ENCODE results near the gene LRIT2. TPM values are rescaled to one million over a fixed set of nuclear protein-coding genes. Genes with fewer than 3 reads are reported as not detected.
"Not testable (repeated sequence)": the region's sequence is repeated elsewhere in the genome, so short reads cannot be mapped to it uniquely, and the experiment has no call there.

The LRIT2 gene
- total RNA-seq, 2 donors from 2014 or later: not detected

GRCh38 chr10:84180386-84180785 is 45.0 kb downstream of the LRIT2 start:
- H3K4me3 Mint-ChIP-seq; H3K27ac Mint-ChIP-seq; H3K9me3 Mint-ChIP-seq; DNase-seq; ATAC-seq (replicated peaks in 1 of 2); H3K36me3 Mint-ChIP-seq (ENCODE audit: insufficient read depth in 2 of 2); H3K4me1 Mint-ChIP-seq (ENCODE audit: low read depth); H3K27me3 Mint-ChIP-seq (ENCODE audit: low read depth): not testable (repeated sequence)

GRCh38 chr10:84179059-84179710 is 46.2 kb downstream of the LRIT2 start:
- H3K9me3 Mint-ChIP-seq: no peaks in the 10 kb centered on the region
- H3K36me3 Mint-ChIP-seq (ENCODE audit: insufficient read depth in 2 of 2): no peaks in the 10 kb centered on the region
- peaks cover 6% of the 10 kb centered on the region for H3K4me1 Mint-ChIP-seq (ENCODE audit: low read depth)
- ATAC-seq (replicated peaks in 1 of 2): peak; percentile 64 to 65
- H3K27ac Mint-ChIP-seq: no peak overlapping the region
- DNase-seq: no peak
- no peak overlapping the region for H3K4me3 Mint-ChIP-seq
- no peaks in the 10 kb centered on the region for H3K27me3 Mint-ChIP-seq (ENCODE audit: low read depth)

- ATAC-seq (replicated peaks in 1 of 2): no peak
- H3K4me1 Mint-ChIP-seq (ENCODE audit: low read depth): peaks cover 7% of the 10 kb centered on the region
Measured at GRCh38 chr10:84178160-84178609, 47.2 kb downstream of the LRIT2 start.

GRCh38 chr10:84177541-84178141 is 47.7 kb downstream of the LRIT2 start:
- ATAC-seq (replicated peaks in 1 of 2) (peak; percentile 58 to 77), DNase-seq (peak; percentile 23 to 30)
- H3K4me3 Mint-ChIP-seq: no peak overlapping the region
- peaks cover 12% of the 10 kb centered on the region for H3K4me1 Mint-ChIP-seq (ENCODE audit: low read depth)
- no peaks in the 10 kb centered on the region for H3K9me3 Mint-ChIP-seq
- no peak overlapping the region for H3K27ac Mint-ChIP-seq
- no peaks in the 10 kb centered on the region for H3K27me3 Mint-ChIP-seq (ENCODE audit: low read depth)
- H3K36me3 Mint-ChIP-seq (ENCODE audit: insufficient read depth in 2 of 2): no peaks in the 10 kb centered on the region

More at GRCh38 chr10:84178160-84178609, 47.2 kb downstream of the LRIT2 start:
- Mint-ChIP-seq H3K9me3 (no peaks in the 10 kb centered on the region), H3K27me3 (ENCODE audit: low read depth) (no peaks in the 10 kb centered on the region), H3K27ac (no peak overlapping the region), H3K4me3 (no peak overlapping the region), H3K36me3 (ENCODE audit: insufficient read depth in 2 of 2) (no peaks in the 10 kb centered on the region)
- DNase-seq: no peak

GRCh38 chr10:84176836-84177474 is 48.4 kb downstream of the LRIT2 start:
- H3K4me1 Mint-ChIP-seq (ENCODE audit: low read depth): peaks cover 12% of the 10 kb centered on the region
- ATAC-seq (replicated peaks in 1 of 2) (peak in 1 of 2 donors; percentile 3), DNase-seq (no peak)
- no peak overlapping the region for H3K27ac Mint-ChIP-seq
- no peaks in the 10 kb centered on the region for H3K9me3 Mint-ChIP-seq
- H3K36me3 Mint-ChIP-seq (ENCODE audit: insufficient read depth in 2 of 2): no peaks in the 10 kb centered on the region
- no peaks in the 10 kb centered on the region for H3K27me3 Mint-ChIP-seq (ENCODE audit: low read depth)
- no peak overlapping the region for H3K4me3 Mint-ChIP-seq

- no peak overlapping the region for H3K27ac Mint-ChIP-seq
- no peak for DNase-seq
- H3K9me3 Mint-ChIP-seq: no peaks in the 10 kb centered on the region
- no peak overlapping the region for H3K4me3 Mint-ChIP-seq
- peaks cover 12% of the 10 kb centered on the region for H3K4me1 Mint-ChIP-seq (ENCODE audit: low read depth)
- H3K36me3 Mint-ChIP-seq (ENCODE audit: insufficient read depth in 2 of 2): no peaks in the 10 kb centered on the region
- H3K27me3 Mint-ChIP-seq (ENCODE audit: low read depth): no peaks in the 10 kb centered on the region
- ATAC-seq (replicated peaks in 1 of 2): no peak
Measured at GRCh38 chr10:84176351-84176750, 49.0 kb downstream of the LRIT2 start.

GRCh38 chr10:84175436-84175835 is 49.9 kb downstream of the LRIT2 start:
- H3K9me3 Mint-ChIP-seq: no peaks in the 10 kb centered on the region
- H3K4me3 Mint-ChIP-seq: no peak overlapping the region
- ATAC-seq (replicated peaks in 1 of 2) (no peak), DNase-seq (no peak)
- no peak overlapping the region for H3K27ac Mint-ChIP-seq
- H3K27me3 Mint-ChIP-seq (ENCODE audit: low read depth): no peaks in the 10 kb centered on the region
- no peaks in the 10 kb centered on the region for H3K36me3 Mint-ChIP-seq (ENCODE audit: insufficient read depth in 2 of 2)
- peaks cover 12% of the 10 kb centered on the region for H3K4me1 Mint-ChIP-seq (ENCODE audit: low read depth)

GRCh38 chr10:84173501-84173929 is 51.8 kb downstream of the LRIT2 start, which contains the start of gene GPR15LG:
Gene GPR15LG (plus strand): TSS chr10:84173801. CDS start chr10:84173852, 51 bp downstream.
- no peaks in the 10 kb centered on the region for H3K36me3 Mint-ChIP-seq (ENCODE audit: insufficient read depth in 2 of 2)
- DNase-seq: no peak
- no peak within 1 kb of the TSS for H3K27ac Mint-ChIP-seq
- ATAC-seq (replicated peaks in 1 of 2): no peak
- H3K9me3 Mint-ChIP-seq: no peaks in the 10 kb centered on the region
- H3K4me3 Mint-ChIP-seq: no peak within 1 kb of the TSS
- H3K27me3 Mint-ChIP-seq (ENCODE audit: low read depth): no peaks in the 10 kb centered on the region
- peaks cover 12% of the 10 kb centered on the region for H3K4me1 Mint-ChIP-seq (ENCODE audit: low read depth)

GRCh38 chr10:84172467-84173356 is 52.6 kb downstream of the LRIT2 start:
- Mint-ChIP-seq H3K27ac (no peak overlapping the region), H3K27me3 (ENCODE audit: low read depth) (no peaks in the 10 kb centered on the region), H3K4me3 (no peak overlapping the region), H3K9me3 (no peaks in the 10 kb centered on the region), H3K4me1 (ENCODE audit: low read depth) (peaks cover 12% of the 10 kb centered on the region), H3K36me3 (ENCODE audit: insufficient read depth in 2 of 2) (no peaks in the 10 kb centered on the region)
- ATAC-seq (replicated peaks in 1 of 2): no peak
- no peak for DNase-seq

- not testable (repeated sequence) for H3K9me3 Mint-ChIP-seq; ATAC-seq (replicated peaks in 1 of 2); H3K27ac Mint-ChIP-seq; H3K27me3 Mint-ChIP-seq (ENCODE audit: low read depth); H3K36me3 Mint-ChIP-seq (ENCODE audit: insufficient read depth in 2 of 2); H3K4me3 Mint-ChIP-seq; DNase-seq
- H3K4me1 Mint-ChIP-seq (ENCODE audit: low read depth): peaks cover 11% of the 10 kb centered on the region
Measured at GRCh38 chr10:84171700-84172466, 53.5 kb downstream of the LRIT2 start.

- H3K36me3 Mint-ChIP-seq (ENCODE audit: insufficient read depth in 2 of 2); H3K9me3 Mint-ChIP-seq; H3K27ac Mint-ChIP-seq; ATAC-seq (replicated peaks in 1 of 2); H3K4me3 Mint-ChIP-seq; DNase-seq; H3K4me1 Mint-ChIP-seq (ENCODE audit: low read depth); H3K27me3 Mint-ChIP-seq (ENCODE audit: low read depth): not testable (repeated sequence)
Measured at GRCh38 chr10:84171237-84171636, 54.1 kb downstream of the LRIT2 start.

All from activated T-cell treated with anti-CD3 and anti-CD28 coated beads, Interleukin-2, amount 50 U/mL, for 72 hours (primary cell).